Esophagus muscularis mucosa (tissue), 4 donors: ENCODE data around the gene PHACTR1.

Source experiments
- EP300 ChIP-seq: sonication (generic); formaldehyde crosslinking; IDR thresholded peaks from one replicate; pipeline ENCODE4 v1.6.1; 2017; ENCODE audit warnings: antibody characterized with exemption
- POLR2A ChIP-seq: fragments of 450-650 bp; IDR thresholded peaks from one replicate; pipeline ENCODE4 v1.6.1; 2017; ENCODE audit warnings: antibody characterized with exemption, moderate library complexity, mild to moderate bottlenecking, low read depth
- POLR2AphosphoS5 ChIP-seq, 2 donors: sonication (generic); formaldehyde crosslinking; IDR thresholded peaks; one replicate each; pipeline ENCODE4 v1.6.1; 2017; ENCODE audit warnings: antibody characterized with exemption in 2 of 2
- TF ChIP-seq, protein P1 (sequence below), 3 experiments: fragments of 200-600 bp in 2 of 3; fragments of 450-650 bp in 1 of 3; sonication (generic) in 2 of 3; IDR thresholded peaks; one replicate each; pipeline ENCODE4 v1.5.1; 2017 to 2019; ENCODE audit warnings: antibody characterized with exemption in 3 of 3, mild to moderate bottlenecking in 2 of 3, moderate library complexity in 1 of 3

DNA sequence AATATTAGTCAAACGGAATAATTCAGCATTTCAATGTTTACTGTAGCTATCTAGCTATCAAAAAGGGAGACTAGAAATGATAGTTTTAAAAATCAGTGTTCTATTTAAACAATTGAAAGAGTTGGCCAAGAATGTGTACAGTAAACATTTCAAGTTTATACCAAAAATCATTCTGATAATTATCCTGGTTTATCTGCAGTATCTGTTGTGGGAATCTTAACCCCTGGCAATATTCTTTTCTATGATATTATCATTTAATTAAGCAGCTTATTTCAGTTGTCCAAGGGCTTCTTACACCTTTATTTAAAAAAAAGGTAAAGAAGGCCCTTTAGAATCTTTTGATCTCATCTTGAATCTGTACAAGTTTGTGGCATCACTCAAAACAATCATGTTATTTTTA lies 125.1 kb downstream of the PHACTR1 start:
- TF ChIP-seq POLR2A: no peak
- TF ChIP-seq POLR2AphosphoS5 (IDR thresholded peaks at IDR 0.05): no peak
- TF ChIP-seq, protein P1, sequence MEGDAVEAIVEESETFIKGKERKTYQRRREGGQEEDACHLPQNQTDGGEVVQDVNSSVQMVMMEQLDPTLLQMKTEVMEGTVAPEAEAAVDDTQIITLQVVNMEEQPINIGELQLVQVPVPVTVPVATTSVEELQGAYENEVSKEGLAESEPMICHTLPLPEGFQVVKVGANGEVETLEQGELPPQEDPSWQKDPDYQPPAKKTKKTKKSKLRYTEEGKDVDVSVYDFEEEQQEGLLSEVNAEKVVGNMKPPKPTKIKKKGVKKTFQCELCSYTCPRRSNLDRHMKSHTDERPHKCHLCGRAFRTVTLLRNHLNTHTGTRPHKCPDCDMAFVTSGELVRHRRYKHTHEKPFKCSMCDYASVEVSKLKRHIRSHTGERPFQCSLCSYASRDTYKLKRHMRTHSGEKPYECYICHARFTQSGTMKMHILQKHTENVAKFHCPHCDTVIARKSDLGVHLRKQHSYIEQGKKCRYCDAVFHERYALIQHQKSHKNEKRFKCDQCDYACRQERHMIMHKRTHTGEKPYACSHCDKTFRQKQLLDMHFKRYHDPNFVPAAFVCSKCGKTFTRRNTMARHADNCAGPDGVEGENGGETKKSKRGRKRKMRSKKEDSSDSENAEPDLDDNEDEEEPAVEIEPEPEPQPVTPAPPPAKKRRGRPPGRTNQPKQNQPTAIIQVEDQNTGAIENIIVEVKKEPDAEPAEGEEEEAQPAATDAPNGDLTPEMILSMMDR (IDR thresholded peaks at IDR 0.05): no peak
- no peak for TF ChIP-seq EP300
